ENCODE data around the gene UBE2C.

UBE2C gene

GRCh38 chr20:45768479-45768878 lies 44.0 kb upstream of the UBE2C start:
- Histone ChIP-seq H3K79me1 (replicated peaks; ENCODE audit: low read length, poor library complexity, severe bottlenecking) (no peaks in the 10 kb centered on the region), H4K91ac (ENCODE audit: low read length) (no peak overlapping the region), H3K27ac (ENCODE audit: low read length, poor library complexity, severe bottlenecking) (no peak overlapping the region), H3K23ac (ENCODE audit: low read length in 2 of 2) (no peak overlapping the region), H2BK15ac (ENCODE audit: low read depth, poor library complexity, severe bottlenecking) (no peak overlapping the region), H3K27me3 (ENCODE audit: control insufficient read depth in 1 of 2, insufficient read depth in 1 of 2, low read length in 2 of 2) (peaks cover 0 to 5% of the 10 kb centered on the region in 2 experiments), H3K4me2 (ENCODE audit: low read length, poor library complexity, severe bottlenecking) (no peak overlapping the region), H3K4me3 (ENCODE audit: insufficient read depth in 1 of 2, low read depth in 1 of 2, low read length in 2 of 2) (no peak overlapping the region), H2AFZ (ENCODE audit: low read depth, low read length) (no peak overlapping the region), H3K9me3 (ENCODE audit: control insufficient read depth, low read length) (no peaks in the 10 kb centered on the region), H3K4ac (ENCODE audit: low read depth in 1 of 2, low read length in 2 of 2) (no peak overlapping the region), H2BK120ac (ENCODE audit: low read depth, low read length) (no peak overlapping the region), H2BK5ac (ENCODE audit: low read depth, low read length, poor library complexity, severe bottlenecking) (no peak overlapping the region), H3K18ac (ENCODE audit: low read depth in 1 of 2, low read length in 2 of 2) (no peak overlapping the region), H2BK12ac (ENCODE audit: low read length in 2 of 2) (no peak overlapping the region), H3K36me3 (ENCODE audit: control insufficient read depth in 1 of 2, insufficient read depth in 2 of 2, low read depth in 1 of 2, low read length in 2 of 2) (no peaks in the 10 kb centered on the region), H3K14ac (ENCODE audit: low read length in 2 of 2) (no peak overlapping the region), H2AK5ac (ENCODE audit: low read length, severe bottlenecking) (no peak overlapping the region), H3K9ac (ENCODE audit: low read length) (no peak overlapping the region), H4K8ac (ENCODE audit: low read length) (no peak overlapping the region), H3K4me1 (ENCODE audit: control insufficient read depth, insufficient read depth, low read depth, low read length) (peaks cover 4% of the 10 kb centered on the region)
- DNase-seq, result no peak

GRCh38 chr20:45771182-45771759 lies 41.2 kb upstream of the UBE2C start:
- 21% methylated on average over 4 of the region's 5 CpGs for WGBS
- peak; percentile 86 for DNase-seq
- no peaks in the 10 kb centered on the region for H3K36me3 ChIP-seq (ENCODE audit: control insufficient read depth in 1 of 2, insufficient read depth in 2 of 2, low read depth in 1 of 2, low read length in 2 of 2)

DNA sequence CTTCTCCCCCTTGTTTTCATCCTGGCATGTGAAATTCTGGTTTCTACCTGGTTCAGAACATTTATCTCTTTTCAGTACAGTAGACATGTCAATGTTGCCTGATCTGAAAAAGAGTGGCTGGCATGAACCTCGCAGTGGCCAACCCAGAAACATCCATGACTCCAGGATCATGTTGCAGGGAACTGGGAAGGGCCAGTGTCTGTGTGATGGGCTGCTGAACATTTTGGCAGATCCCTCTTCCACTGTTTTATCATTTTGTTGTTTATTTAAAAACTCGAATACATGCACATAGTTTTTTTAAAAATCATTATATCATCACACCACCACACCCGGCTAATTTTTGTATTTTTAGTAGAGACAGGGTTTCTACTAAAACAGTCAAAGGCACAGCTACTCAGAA lies 39.8 kb upstream of the UBE2C start:
- no peak overlapping the region for H3K18ac ChIP-seq (ENCODE audit: low read depth in 1 of 2, low read length in 2 of 2)
- H2BK15ac ChIP-seq (ENCODE audit: low read depth, poor library complexity, severe bottlenecking), result no peak overlapping the region
- H2AFZ ChIP-seq (ENCODE audit: low read depth, low read length), result no peak overlapping the region
- no peak overlapping the region for H4K91ac ChIP-seq (ENCODE audit: low read length)
- H3K36me3 ChIP-seq (ENCODE audit: control insufficient read depth in 1 of 2, insufficient read depth in 2 of 2, low read depth in 1 of 2, low read length in 2 of 2), result no peaks in the 10 kb centered on the region
- no peak overlapping the region for H3K23ac ChIP-seq (ENCODE audit: low read length in 2 of 2)
- no peak overlapping the region for H4K8ac ChIP-seq (ENCODE audit: low read length)
- WGBS, result 100% methylated on average over 1 of the region's 3 CpGs
- H2BK5ac ChIP-seq (ENCODE audit: low read depth, low read length, poor library complexity, severe bottlenecking), result no peak overlapping the region
- no peaks in the 10 kb centered on the region for H3K9me3 ChIP-seq (ENCODE audit: control insufficient read depth, low read length)
- H2BK120ac ChIP-seq (ENCODE audit: low read depth, low read length), result no peak overlapping the region
- H3K4me3 ChIP-seq (ENCODE audit: insufficient read depth in 1 of 2, low read depth in 1 of 2, low read length in 2 of 2), result no peak overlapping the region
- H2BK12ac ChIP-seq (ENCODE audit: low read length in 2 of 2), result peak overlapping the region in 1 of 2 experiments; percentile 15
- no peak overlapping the region for H3K4ac ChIP-seq (ENCODE audit: low read depth in 1 of 2, low read length in 2 of 2)
- no peak overlapping the region for H3K14ac ChIP-seq (ENCODE audit: low read length in 2 of 2)
- no peak overlapping the region for H2AK5ac ChIP-seq (ENCODE audit: low read length, severe bottlenecking)
- H3K27ac ChIP-seq (ENCODE audit: low read length, poor library complexity, severe bottlenecking), result no peak overlapping the region
- H3K27me3 ChIP-seq (ENCODE audit: control insufficient read depth in 1 of 2, insufficient read depth in 1 of 2, low read length in 2 of 2), result no peaks in the 10 kb centered on the region
- H3K4me2 ChIP-seq (ENCODE audit: low read length, poor library complexity, severe bottlenecking), result no peak overlapping the region
- H3K9ac ChIP-seq (ENCODE audit: low read length), result no peak overlapping the region
- H3K4me1 ChIP-seq (ENCODE audit: control insufficient read depth, insufficient read depth, low read depth, low read length), result peaks cover 4% of the 10 kb centered on the region
- no peak for DNase-seq
- H3K79me1 ChIP-seq (replicated peaks; ENCODE audit: low read length, poor library complexity, severe bottlenecking), result no peaks in the 10 kb centered on the region

More at GRCh38 chr20:45771182-45771759, 41.2 kb upstream of the UBE2C start:
- Histone ChIP-seq H3K4me1 (ENCODE audit: control insufficient read depth, insufficient read depth, low read depth, low read length) (peaks cover 4% of the 10 kb centered on the region), H2BK120ac (ENCODE audit: low read depth, low read length) (peak overlapping the region; percentile 98), H3K14ac (ENCODE audit: low read length in 2 of 2) (peak overlapping the region in 1 of 2 experiments; percentile 94), H3K9me3 (ENCODE audit: control insufficient read depth, low read length) (no peaks in the 10 kb centered on the region), H4K91ac (ENCODE audit: low read length) (peak overlapping the region; percentile 96), H3K9ac (ENCODE audit: low read length) (peak overlapping the region; percentile 44), H3K18ac (ENCODE audit: low read depth in 1 of 2, low read length in 2 of 2) (peak overlapping the region; percentile 92 to 95), H2AK5ac (ENCODE audit: low read length, severe bottlenecking) (peak overlapping the region; percentile 56), H3K23ac (ENCODE audit: low read length in 2 of 2) (peak overlapping the region in 1 of 2 experiments; percentile 40), H2BK12ac (ENCODE audit: low read length in 2 of 2) (peak overlapping the region; percentile 81 to 88), H3K27me3 (ENCODE audit: control insufficient read depth in 1 of 2, insufficient read depth in 1 of 2, low read length in 2 of 2) (no peaks in the 10 kb centered on the region), H2BK5ac (ENCODE audit: low read depth, low read length, poor library complexity, severe bottlenecking) (no peak overlapping the region), H3K4me2 (ENCODE audit: low read length, poor library complexity, severe bottlenecking) (peak overlapping the region; percentile 7), H2AFZ (ENCODE audit: low read depth, low read length) (peak overlapping the region; percentile 30), H2BK15ac (ENCODE audit: low read depth, poor library complexity, severe bottlenecking) (peak overlapping the region; percentile 57), H3K4me3 (ENCODE audit: insufficient read depth in 1 of 2, low read depth in 1 of 2, low read length in 2 of 2) (peak overlapping the region in 1 of 2 experiments; percentile 6), H3K4ac (ENCODE audit: low read depth in 1 of 2, low read length in 2 of 2) (peak overlapping the region; percentile 62 to 77), H3K27ac (ENCODE audit: low read length, poor library complexity, severe bottlenecking) (no peak overlapping the region), H3K79me1 (replicated peaks; ENCODE audit: low read length, poor library complexity, severe bottlenecking) (no peaks in the 10 kb centered on the region), H4K8ac (ENCODE audit: low read length) (peak overlapping the region; percentile 99)

DNA sequence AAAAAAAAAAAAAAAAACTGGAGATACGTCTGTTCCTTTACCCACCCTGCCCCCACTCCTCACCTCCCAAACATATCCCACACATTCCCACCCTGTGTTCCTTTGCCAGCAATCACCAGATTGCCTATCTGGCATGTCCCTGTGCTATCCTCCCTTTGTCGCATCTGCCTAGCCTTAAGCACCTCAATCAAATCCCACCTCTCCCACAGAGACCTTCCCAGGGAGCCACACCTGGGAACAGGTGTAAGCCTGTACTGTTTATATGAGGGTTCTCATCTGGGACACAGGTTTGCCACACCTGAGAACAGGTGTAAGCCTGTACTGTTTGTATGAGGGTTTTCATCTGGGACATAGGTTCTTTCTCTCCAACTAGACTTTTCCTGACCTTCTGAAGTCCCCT lies 37.5 kb upstream of the UBE2C start:
- Histone ChIP-seq H3K4ac (ENCODE audit: low read depth in 1 of 2, low read length in 2 of 2) (no peak overlapping the region), H3K18ac (ENCODE audit: low read depth in 1 of 2, low read length in 2 of 2) (no peak overlapping the region), H4K91ac (ENCODE audit: low read length) (no peak overlapping the region), H4K8ac (ENCODE audit: low read length) (no peak overlapping the region), H3K27me3 (ENCODE audit: control insufficient read depth in 1 of 2, insufficient read depth in 1 of 2, low read length in 2 of 2) (no peaks in the 10 kb centered on the region), H3K9ac (ENCODE audit: low read length) (no peak overlapping the region), H2BK15ac (ENCODE audit: low read depth, poor library complexity, severe bottlenecking) (no peak overlapping the region), H3K79me1 (replicated peaks; ENCODE audit: low read length, poor library complexity, severe bottlenecking) (no peaks in the 10 kb centered on the region), H2AFZ (ENCODE audit: low read depth, low read length) (no peak overlapping the region), H3K4me3 (ENCODE audit: insufficient read depth in 1 of 2, low read depth in 1 of 2, low read length in 2 of 2) (no peak overlapping the region), H3K36me3 (ENCODE audit: control insufficient read depth in 1 of 2, insufficient read depth in 2 of 2, low read depth in 1 of 2, low read length in 2 of 2) (no peaks in the 10 kb centered on the region), H3K27ac (ENCODE audit: low read length, poor library complexity, severe bottlenecking) (no peak overlapping the region), H3K9me3 (ENCODE audit: control insufficient read depth, low read length) (no peaks in the 10 kb centered on the region), H2AK5ac (ENCODE audit: low read length, severe bottlenecking) (peak overlapping the region; percentile 22), H3K14ac (ENCODE audit: low read length in 2 of 2) (no peak overlapping the region), H3K23ac (ENCODE audit: low read length in 2 of 2) (no peak overlapping the region), H2BK5ac (ENCODE audit: low read depth, low read length, poor library complexity, severe bottlenecking) (no peak overlapping the region), H3K4me2 (ENCODE audit: low read length, poor library complexity, severe bottlenecking) (no peak overlapping the region), H2BK120ac (ENCODE audit: low read depth, low read length) (no peak overlapping the region), H3K4me1 (ENCODE audit: control insufficient read depth, insufficient read depth, low read depth, low read length) (peaks cover 11% of the 10 kb centered on the region), H2BK12ac (ENCODE audit: low read length in 2 of 2) (no peak overlapping the region)
- 97% methylated on average over 2 of the region's 2 CpGs for whole genome bisulfite sequencing
- DNase-seq, result no peak

All from mesenchymal stem cell (in vitro differentiated cells and primary cell).